EH (cell line): Measurements from ENCODE around the gene MPDU1.
A peak's percentile ranks its signal among the peaks of the same experiment; 100 is the strongest.

ENCODE experiments used
- DNase-seq: peaks from one replicate; pipeline ENCODE4 v3.0.0-alpha.2; 2015; ENCODE audit warnings: low read depth

MPDU1 gene

DNA sequence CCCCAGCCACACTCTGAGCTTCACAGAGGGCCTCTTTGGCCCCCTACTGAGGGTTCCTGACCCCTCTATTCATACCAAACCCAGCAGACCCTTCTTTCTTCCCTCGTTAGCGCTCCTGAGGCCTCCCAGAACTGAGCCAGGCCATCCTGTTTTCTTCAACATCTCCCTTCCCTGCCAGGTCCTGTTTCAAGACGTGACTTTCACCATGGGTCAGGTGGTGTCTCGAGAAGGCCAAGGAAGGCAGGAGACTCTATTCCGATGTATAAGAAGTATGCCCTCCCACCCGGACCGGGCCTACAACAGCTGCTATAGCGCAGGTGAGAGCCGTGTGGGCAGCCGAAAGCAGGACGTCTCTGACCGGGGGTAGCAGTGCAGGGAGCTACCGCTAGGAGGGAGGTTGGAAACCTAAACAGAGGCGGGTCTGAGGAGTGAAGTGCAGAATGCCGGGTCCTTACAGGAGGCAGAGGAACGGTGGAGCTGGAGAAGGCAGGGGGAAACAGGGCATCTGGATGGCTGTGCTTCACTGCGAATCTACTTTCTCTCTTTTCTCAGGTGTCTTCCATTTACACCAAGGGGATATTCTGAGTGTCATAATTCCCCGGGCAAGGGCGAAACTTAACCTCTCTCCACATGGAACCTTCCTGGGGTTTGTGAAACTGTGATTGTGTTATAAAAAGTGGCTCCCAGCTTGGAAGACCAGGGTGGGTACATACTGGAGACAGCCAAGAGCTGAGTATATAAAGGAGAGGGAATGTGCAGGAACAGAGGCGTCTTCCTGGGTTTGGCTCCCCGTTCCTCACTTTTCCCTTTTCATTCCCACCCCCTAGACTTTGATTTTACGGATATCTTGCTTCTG, 23.3 kb upstream of the MPDU1 start:
- peak; percentile 65 for DNase-seq

DNA sequence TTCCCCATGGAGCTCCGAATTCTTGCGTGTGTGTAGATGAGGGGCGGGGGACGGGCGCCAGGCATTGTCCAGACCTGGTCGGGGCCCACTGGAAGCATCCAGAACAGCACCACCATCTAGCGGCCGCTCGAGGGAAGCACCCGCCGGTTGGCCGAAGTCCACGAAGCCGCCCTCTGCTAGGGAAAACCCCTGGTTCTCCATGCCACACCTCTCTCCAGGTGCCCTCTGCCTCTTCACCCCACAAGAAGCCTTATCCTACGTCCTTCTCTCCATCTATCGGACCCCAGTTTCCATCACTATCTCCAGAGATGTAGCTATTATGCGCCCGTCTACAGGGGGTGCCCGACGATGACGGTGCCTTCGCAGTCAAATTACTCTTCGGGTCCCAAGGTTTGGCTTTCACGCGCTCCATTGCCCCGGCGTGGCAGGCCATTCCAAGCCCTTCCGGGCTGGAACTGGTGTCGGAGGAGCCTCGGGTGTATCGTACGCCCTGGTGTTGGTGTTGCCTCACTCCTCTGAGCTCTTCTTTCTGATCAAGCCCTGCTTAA, 22.6 kb upstream of the MPDU1 start:
- peak; percentile 82 for DNase-seq

DNA sequence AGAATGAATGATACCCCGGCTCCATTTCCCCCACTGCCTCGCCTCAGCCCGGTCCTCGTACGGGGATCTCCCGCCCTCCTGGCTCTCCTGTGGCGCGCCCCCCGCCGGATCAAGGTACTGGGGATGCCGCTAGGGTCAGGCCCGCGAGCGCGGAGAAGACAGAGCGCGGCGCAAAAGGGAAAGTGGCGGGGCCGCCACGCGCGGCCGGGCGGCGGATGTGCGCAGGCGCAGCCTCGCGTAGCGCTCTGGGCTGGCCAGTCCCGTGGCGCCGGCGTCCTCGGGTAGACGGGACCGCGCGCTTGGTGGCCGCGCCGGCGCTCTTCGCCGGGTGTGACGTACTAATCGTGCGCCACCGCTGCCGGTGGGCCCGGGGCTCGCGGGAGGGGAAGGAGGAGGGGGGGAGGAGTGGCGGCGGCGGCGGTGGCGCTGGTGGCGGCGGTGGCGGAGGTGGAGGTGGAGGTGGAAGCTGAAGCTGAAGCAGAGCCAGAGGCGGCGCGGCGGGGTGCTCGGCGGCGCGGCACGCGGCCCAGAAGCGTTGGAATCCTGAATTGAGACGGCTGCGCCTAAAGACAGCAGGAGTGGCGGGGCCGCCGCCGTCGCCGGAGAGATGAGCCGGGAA, 22.0 kb upstream of the MPDU1 start, which contains the start of gene SENP3:
Gene SENP3 (plus strand): TSS at position 331 of the 619 bp plus-strand sequence. CDS start 1,158 bp downstream, outside the sequence.
- peak; percentile 89 for DNase-seq

DNA sequence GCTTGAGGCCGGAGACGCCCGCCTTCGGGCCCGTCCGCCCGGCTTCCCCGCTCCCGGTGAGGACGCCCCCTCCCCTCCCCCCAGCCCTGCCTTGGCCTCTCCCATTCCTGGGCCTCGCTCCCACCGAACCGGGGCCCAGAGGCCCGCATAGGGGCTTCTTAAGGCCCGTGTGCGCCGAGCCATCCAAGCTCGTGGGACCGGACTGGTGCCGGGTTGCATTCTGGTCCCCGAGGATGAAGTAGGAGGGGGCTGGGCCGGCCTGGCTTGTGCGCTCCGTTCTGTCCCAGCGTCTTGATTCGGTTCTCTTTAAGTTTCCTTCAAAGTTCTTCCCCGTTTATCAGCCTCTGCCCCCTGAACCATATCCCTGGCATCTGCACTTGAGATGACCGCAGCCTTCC, 21.4 kb upstream of the MPDU1 start:
- no peak for DNase-seq

DNA sequence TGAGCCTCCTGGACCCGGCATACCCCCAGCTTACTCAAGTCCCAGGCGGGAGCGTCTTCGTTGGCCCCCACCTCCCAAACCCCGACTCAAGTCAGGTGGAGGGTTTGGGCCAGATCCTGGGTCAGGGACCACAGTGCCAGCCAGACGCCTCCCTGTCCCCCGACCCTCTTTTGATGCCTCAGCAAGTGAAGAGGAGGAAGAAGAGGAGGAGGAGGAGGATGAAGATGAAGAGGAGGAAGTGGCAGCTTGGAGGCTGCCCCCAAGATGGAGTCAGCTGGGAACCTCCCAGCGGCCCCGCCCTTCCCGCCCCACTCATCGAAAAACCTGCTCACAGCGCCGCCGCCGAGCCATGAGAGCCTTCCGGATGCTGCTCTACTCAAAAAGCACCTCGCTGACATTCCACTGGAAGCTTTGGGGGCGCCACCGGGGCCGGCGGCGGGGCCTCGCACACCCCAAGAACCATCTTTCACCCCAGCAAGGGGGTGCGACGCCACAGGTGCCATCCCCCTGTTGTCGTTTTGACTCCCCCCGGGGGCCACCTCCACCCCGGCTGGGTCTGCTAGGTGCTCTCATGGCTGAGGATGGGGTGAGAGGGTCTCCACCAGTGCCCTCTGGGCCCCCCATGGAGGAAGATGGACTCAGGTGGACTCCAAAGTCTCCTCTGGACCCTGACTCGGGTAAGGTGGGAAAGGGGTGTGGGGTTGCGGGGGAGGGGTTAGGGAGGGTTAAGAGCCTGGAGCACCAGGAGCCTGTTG, 20.4 kb upstream of the MPDU1 start:
- no peak for DNase-seq

DNA sequence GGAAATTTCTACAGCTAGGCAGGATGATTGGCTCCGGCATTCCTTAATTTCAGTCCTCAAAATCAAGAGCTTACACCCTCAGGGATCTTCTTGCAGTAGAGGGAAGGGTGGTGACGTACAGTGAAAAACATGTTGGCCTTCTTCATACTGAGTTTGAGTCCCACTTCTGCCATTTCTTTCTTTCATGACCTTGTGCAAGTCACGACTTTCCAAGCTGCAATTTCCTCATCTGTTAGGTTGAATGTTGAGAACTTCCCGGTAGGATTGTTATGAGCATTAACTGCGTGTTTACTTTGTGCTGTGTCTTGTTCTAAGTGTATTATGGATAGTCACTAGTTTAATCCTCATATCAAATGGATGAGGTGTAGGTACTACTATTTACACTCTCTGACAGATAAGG, 14.1 kb upstream of the MPDU1 start:
- no peak for DNase-seq

DNA sequence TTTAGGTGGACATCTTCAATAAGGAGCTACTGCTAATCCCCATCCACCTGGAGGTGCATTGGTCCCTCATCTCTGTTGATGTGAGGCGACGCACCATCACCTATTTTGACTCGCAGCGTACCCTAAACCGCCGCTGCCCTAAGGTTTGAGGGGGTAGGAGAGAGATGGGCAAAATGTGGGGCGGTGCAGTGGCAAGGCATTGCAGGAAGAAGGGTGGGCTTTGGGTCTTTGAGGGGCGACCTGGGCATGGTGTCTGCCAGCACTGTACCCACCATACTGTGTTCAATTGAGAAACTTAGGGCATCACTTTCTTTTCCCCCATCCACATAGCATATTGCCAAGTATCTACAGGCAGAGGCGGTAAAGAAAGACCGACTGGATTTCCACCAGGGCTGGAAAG, 13.3 kb upstream of the MPDU1 start:
- no peak for DNase-seq

DNA sequence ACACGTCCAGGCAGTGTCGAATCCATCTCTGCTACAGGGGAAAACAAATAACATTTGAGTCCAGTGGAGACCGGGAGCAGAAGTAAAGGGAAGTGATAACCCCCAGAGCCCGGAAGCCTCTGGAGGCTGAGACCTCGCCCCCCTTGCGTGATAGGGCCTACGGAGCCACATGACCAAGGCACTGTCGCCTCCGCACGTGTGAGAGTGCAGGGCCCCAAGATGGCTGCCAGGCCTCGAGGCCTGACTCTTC, 11.4 kb upstream of the MPDU1 start:
- no peak for DNase-seq

DNA sequence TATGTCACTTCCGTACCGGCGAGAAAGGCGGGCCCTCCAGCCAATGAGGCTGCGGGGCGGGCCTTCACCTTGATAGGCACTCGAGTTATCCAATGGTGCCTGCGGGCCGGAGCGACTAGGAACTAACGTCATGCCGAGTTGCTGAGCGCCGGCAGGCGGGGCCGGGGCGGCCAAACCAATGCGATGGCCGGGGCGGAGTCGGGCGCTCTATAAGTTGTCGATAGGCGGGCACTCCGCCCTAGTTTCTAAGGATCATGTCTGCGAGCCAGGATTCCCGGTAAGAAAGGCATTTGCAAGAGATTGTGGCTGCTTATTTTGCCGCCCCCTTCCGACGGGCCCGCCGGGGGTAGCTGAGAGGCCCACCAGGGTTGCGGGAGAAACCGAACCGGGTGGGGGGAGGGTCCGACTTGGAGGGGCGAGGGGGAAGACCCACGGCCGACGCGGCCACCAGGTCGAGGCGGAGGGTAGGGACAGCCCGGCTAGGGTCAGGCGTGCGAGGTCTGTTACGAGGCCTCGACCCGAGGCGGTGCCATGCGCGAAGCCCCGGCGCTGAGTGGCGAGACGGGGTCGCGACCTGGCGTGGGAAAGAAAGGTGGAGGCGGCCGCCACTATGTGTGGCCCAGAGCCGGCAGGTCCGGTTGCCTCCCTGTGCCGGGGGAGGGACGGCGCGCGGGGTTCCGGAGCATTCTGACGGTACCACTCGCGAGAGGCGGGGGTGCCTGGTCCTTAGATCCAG, 10.9 kb upstream of the MPDU1 start:
- DNase-seq = peak; percentile 100

DNA sequence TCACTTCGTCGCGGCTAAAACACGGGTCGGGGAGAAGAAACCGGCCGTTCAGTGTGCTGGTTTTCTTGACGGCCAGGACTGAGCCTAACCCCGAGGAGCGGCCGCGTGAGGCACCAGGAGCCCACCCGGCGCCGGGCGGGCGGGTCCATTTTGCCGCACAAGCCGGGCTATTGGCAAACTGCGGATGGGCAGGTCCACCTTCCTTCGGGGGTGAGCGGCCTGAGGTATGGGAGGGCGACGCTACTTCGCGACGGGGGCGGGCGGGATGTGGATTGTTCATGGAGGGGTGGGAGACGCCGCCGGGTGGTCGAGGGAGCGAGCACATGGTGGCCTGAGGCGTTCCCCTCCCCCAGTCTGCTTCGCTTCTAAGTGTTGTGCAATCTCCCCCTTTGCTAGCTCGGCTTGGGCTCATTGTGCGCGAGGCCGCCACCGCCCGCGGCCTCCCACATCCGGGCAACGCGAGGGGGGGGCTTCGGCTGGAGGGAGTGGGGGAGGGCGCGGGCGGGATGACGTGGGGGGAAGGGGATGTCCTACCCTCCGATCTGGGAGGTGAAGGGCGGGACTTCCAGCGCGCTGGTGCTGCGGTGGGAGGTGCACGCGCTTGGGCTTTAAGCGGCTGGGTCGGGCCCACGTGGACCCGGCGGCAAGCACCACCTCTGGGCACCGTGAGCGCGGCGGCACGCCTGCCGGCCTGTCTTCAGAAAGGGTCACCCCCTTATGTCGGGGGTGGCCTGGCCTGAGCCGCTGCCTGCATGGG, 10.2 kb upstream of the MPDU1 start:
- DNase-seq = peak; percentile 92

DNA sequence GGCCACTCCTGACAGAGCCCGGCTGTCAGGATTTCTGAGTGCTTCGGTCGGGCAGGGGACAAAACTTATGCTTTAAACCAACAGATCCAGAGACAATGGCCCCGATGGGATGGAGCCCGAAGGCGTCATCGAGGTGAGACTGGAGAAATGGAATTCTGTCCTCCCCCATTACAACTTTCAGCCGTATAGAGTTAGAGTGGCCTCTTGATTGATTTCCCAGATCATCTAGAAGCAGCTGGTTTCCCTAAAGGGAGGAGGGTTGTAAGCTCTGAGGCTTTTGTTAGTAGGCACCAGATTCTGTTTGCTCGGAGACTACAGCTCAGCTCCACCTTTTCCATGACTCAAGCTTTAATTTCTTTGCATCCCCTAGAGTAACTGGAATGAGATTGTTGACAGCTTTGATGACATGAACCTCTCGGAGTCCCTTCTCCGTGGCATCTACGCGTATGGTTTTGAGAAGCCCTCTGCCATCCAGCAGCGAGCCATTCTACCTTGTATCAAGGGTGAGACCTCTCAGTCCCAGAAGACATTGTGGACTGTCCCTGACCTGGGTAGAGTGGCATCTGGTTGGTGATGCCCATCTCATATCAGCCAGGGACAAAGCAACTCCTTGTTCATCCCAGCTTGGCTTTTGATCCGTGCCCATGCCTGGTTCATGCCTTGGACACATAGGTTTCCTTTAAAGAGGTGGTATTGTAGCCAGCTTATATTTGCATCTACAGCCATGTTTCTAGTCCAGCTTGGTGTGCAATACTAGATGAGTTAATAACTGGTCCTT, 9.3 kb upstream of the MPDU1 start:
- DNase-seq = peak; percentile 18

DNA sequence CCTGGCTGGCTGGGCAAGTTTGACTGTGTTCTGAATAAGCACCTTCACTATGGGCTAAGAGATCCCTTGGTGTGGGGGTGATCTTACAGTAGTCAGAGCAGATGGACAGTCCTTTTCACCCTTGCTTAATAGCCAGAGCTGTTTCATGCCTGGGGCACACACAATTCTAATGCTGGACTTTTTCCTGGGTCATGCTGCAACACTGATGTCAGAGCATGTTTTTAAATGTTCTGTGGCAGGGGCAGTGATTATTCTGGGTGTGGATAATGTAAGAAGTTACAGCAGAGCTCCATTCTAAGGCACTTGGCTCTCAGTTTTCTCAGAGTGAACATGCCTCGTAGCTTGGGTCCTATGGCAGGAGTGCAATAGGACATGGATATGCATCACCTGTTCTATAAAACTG, 8.2 kb upstream of the MPDU1 start:
- no peak for DNase-seq

DNA sequence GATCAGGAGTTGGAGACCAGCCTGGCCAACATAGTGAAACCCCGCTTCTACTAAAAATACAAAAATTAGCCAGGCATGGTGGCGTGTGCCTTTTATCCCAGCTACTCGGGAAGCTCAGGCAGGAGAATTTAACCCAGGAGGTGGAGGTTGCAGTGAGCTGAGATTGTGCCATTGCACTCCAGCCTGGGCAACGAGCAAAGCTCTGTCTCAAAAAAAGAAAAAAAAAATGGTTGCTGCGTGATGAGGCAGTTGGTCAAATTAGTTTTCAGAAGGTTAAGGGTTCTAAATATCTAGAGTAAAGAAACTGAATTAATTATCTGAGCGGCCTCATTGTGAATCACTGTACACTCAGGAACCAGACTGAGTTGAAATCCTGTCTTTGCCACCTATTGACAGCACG, 7.7 kb upstream of the MPDU1 start:
- DNase-seq = no peak

DNA sequence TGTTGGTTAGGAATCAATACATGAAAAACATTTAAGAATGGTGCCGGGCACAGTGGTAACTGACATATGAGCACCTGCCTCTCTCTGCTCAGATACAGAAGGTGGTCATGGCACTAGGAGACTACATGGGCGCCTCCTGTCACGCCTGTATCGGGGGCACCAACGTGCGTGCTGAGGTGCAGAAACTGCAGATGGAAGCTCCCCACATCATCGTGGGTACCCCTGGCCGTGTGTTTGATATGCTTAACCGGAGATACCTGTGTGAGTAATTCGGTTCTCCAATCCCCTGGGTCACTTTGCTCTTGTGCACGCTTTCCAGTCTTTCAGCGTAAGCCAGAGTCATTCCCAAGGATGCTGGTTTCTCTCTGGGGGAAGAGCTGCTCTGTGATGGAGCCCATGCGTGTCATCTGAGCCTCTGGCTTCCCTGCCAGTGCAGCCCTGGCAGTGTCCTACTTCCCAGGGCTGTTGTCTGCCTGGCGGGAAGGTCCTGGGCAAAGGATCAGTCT, 7.2 kb upstream of the MPDU1 start:
- DNase-seq = no peak

DNA sequence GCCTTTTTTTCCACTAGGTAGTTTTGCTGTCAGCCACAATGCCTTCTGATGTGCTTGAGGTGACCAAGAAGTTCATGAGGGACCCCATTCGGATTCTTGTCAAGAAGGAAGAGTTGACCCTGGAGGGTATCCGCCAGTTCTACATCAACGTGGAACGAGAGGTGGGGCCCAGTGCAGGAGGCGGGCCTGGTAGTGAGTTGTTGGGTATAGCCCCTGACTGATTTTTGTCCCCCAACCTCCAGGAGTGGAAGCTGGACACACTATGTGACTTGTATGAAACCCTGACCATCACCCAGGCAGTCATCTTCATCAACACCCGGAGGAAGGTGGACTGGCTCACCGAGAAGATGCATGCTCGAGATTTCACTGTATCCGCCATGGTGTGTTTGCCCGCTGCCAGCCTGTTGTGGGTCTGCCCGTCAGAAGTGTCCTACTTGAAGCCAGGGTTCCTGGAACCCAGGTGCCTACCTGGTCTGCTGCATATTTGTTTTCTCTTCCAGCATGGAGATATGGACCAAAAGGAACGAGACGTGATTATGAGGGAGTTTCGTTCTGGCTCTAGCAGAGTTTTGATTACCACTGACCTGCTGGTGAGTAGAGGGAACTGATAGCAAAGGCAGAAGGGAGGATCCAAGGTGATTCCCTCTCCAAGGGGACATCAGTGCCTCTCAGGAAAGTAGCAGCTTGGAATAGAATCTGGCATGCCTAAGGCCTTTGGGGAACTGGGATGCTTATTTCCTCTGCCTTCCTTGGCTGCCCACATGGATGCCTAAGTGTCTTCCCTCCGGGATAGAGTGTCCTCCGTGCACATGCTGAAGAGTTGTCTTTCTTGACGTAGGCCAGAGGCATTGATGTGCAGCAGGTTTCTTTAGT, 6.1 kb upstream of the MPDU1 start:
- DNase-seq = no peak

DNA sequence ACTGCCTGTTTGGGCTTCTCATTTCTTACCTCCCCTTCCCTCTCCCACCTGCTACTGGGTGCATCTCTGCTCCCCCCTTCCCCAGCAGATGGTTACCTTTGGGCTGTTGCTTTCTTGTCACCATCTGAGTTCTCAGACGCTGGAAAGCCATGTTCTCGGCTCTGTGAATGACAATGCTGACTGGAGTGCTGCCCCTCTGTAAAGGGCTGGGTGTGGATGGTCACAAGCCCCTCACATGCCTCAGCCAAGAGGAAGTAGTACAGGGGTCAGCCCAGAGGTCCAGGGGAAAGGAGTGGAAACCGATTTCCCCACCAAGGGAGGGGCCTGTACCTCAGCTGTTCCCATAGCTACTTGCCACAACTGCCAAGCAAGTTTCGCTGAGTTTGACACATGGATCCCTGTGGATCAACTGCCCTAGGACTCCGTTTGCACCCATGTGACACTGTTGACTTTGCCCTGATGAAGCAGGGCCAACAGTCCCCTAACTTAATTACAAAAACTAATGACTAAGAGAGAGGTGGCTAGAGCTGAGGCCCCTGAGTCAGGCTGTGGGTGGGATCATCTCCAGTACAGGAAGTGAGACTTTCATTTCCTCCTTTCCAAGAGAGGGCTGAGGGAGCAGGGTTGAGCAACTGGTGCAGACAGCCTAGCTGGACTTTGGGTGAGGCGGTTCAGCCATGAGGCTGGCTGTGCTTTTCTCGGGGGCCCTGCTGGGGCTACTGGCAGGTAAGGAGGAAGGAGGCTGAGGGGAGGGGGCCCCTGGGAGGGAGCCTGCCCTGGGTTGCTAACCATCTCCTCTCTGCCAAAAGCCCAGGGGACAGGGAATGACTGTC, 4.4 kb upstream of the MPDU1 start, which contains the start of gene CD68:
Gene CD68 (plus strand): TSS at position 638 of the 833 bp plus-strand sequence. CDS start 40 bp downstream, at position 678.
- peak; percentile 96 for DNase-seq

DNA sequence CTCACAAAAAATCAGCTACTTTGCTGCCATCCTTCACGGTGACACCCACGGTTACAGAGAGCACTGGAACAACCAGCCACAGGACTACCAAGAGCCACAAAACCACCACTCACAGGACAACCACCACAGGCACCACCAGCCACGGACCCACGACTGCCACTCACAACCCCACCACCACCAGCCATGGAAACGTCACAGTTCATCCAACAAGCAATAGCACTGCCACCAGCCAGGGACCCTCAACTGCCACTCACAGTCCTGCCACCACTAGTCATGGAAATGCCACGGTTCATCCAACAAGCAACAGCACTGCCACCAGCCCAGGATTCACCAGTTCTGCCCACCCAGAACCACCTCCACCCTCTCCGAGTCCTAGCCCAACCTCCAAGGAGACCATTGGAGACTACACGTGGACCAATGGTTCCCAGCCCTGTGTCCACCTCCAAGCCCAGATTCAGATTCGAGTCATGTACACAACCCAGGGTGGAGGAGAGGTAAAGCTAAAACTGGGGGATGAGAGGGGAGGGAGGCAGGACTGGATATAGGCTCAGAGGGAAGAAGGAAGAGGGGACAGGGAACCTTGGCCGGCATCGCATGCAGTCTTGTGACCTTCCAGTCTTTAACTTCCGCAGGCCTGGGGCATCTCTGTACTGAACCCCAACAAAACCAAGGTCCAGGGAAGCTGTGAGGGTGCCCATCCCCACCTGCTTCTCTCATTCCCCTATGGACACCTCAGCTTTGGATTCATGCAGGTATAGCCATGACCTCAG, 3.6 kb upstream of the MPDU1 start:
- DNase-seq = no peak
